Stomach (tissue), 9 donors: ENCODE results near the gene RIMKLA. TPM values are rescaled to one million over a fixed set of nuclear protein-coding genes. Genes with fewer than 3 reads are reported as not detected.

Experiments used
- DNase-seq, 2 donors: peaks; one replicate each; pipeline versions ENCODE4 v3.0.0 to v3.0.0-alpha.2; 2013 to 2019
- H3K27ac ChIP-seq, 5 donors: fragments of 200-600 bp in 4 of 5; sonication (generic) in 4 of 5; one replicate each; pipeline ENCODE4 v1.5.1; 2013 to 2019; ENCODE audit warnings: mild to moderate bottlenecking in 1 of 5, moderate library complexity in 1 of 5
- H3K27me3 ChIP-seq, 3 donors: fragments of 200-600 bp; sonication (generic); one replicate each; pipeline ENCODE4 v1.5.1; 2017 to 2019; ENCODE audit warnings: mixed run types in 1 of 3
- H3K36me3 ChIP-seq, 4 donors: fragments of 200-600 bp; sonication (generic); 1 replicate in 3 of 4; 2 replicates in 1 of 4; pipeline ENCODE4 v1.5.1; 2016 to 2019
- H3K4me1 ChIP-seq, 4 donors: fragments of 200-600 bp; sonication (generic); one replicate each; pipeline ENCODE4 v1.5.1; 2016 to 2019
- H3K4me3 ChIP-seq, 4 donors: fragments of 200-600 bp; sonication (generic) in 3 of 4; one replicate each; pipeline ENCODE4 v1.5.1; 2016 to 2019; ENCODE audit warnings: mild to moderate bottlenecking in 1 of 4
- H3K9me3 ChIP-seq, 4 donors: fragments of 200-600 bp; sonication (generic); one replicate each; pipeline ENCODE4 v1.5.1; 2016 to 2019
- EP300 ChIP-seq: sonication (generic); formaldehyde crosslinking; IDR thresholded peaks from one replicate; pipeline ENCODE4 v1.6.1; 2017; ENCODE audit warnings: antibody characterized with exemption
- POLR2A ChIP-seq, 4 donors: fragments of 450-650 bp; IDR thresholded peaks; one replicate each; pipeline ENCODE4 v1.6.1; 2016; ENCODE audit warnings: antibody characterized with exemption in 4 of 4, control low read depth in 2 of 4, mild to moderate bottlenecking in 1 of 4, moderate library complexity in 1 of 4
- POLR2AphosphoS5 ChIP-seq, 3 donors: sonication (generic); formaldehyde crosslinking; IDR thresholded peaks; one replicate each; pipeline ENCODE4 v1.6.1; 2016; ENCODE audit warnings: antibody characterized with exemption in 3 of 3
- WGBS, 5 donors: extraction: QIAGEN DNeasy Blood & Tissue Kit in 3 of 5; methylation state at CpG; one replicate each; pipeline versions ENCODE4 v1.1.5 to v1.1.7; 2013 to 2018; 5-methylcytosine and 5-hydroxymethylcytosine counted together
- intact Hi-C: fragments of 100-400 bp; cut with DNase I; formaldehyde crosslinking; loops from one replicate; pipeline ENCODE4 v1.15.1; 2023; ENCODE audit warnings: low total_unique reads
- polyA plus RNA-seq, 3 donors: library from polyadenylated mRNA; stranded (reverse); fragments of 200-250 nt; gene quantifications; one replicate each; pipeline ENCODE4 v1.2.3, GENCODE V29; 2013
- total RNA-seq, 5 donors: library from RNA; depleted of rRNA; stranded (reverse); fragments of >200 nt; gene quantifications; one replicate each; pipeline versions ENCODE4 v1.1.0 to v1.2.3, GENCODE V29; 2014 to 2016
- TF ChIP-seq, protein P1 (sequence below), 7 experiments: fragments of 450-650 bp in 4 of 7; fragments of 200-600 bp in 3 of 7; sonication (generic) in 3 of 7; IDR thresholded peaks; one replicate each; pipeline ENCODE4 v1.5.1; 2016 to 2019; ENCODE audit warnings: antibody characterized with exemption in 7 of 7, control low read depth in 2 of 7, mild to moderate bottlenecking in 1 of 7
- donor health status: healthy with polysubstance abuse.
- donor health status: Bipolar disorder and iron deficiency.
- donor health status: healthy.

The RIMKLA gene
- total and polyA plus RNA-seq, 8 donors = 0.15 to 12.7 (median 0.56) TPM; not detected in 1

DNA sequence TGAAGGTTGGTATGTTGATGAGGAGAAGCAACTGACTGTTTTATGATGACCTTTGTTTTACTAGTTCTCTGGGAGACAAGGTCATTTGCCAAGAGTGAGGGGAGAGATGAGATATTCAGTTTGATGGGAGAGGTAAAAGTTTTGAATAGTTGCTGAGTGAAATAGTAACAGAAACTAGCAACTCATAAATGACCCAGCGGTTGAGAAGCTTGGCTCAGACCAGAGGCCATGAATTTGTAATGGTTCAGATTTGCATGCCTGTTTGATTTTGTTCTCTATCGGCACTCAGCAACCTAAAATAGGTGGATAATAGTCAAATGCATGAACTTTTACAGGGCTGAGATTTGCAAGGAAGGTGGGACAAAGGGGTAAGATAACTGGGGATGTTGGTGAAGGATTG is 89.1 kb downstream of the RIMKLA start:
- TF ChIP-seq EP300 = no peak
- TF ChIP-seq, protein P1, sequence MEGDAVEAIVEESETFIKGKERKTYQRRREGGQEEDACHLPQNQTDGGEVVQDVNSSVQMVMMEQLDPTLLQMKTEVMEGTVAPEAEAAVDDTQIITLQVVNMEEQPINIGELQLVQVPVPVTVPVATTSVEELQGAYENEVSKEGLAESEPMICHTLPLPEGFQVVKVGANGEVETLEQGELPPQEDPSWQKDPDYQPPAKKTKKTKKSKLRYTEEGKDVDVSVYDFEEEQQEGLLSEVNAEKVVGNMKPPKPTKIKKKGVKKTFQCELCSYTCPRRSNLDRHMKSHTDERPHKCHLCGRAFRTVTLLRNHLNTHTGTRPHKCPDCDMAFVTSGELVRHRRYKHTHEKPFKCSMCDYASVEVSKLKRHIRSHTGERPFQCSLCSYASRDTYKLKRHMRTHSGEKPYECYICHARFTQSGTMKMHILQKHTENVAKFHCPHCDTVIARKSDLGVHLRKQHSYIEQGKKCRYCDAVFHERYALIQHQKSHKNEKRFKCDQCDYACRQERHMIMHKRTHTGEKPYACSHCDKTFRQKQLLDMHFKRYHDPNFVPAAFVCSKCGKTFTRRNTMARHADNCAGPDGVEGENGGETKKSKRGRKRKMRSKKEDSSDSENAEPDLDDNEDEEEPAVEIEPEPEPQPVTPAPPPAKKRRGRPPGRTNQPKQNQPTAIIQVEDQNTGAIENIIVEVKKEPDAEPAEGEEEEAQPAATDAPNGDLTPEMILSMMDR (IDR thresholded peaks at IDR 0.05) = no peak
- no peak for TF ChIP-seq POLR2A (IDR thresholded peaks at IDR 0.05)
- TF ChIP-seq POLR2AphosphoS5 (IDR thresholded peaks at IDR 0.05) = no peak
- H3K4me1 ChIP-seq = peaks cover 0 to 4% (median 0%) of the 10 kb centered on the region in 4 donors
- H3K4me3 ChIP-seq = no peak overlapping the region
- no peak overlapping the region for H3K27ac ChIP-seq
- intact Hi-C loops = no loop called here
- DNase-seq = no peak
- 90 to 96% (median 94%) methylated on average over 2 of the region's 2 CpGs for WGBS, 5 donors
- peaks cover 0 to 4% (median 0%) of the 10 kb centered on the region in 4 donors for H3K36me3 ChIP-seq
- no peaks in the 10 kb centered on the region for H3K9me3 ChIP-seq
- no peaks in the 10 kb centered on the region for H3K27me3 ChIP-seq

Other genes with a start within 250 kb of the RIMKLA start
- 1 to 10 TPM in 1 of 5 donors, not detected in 4; 4.6 TPM for gene GUCA2B, start 227.4 kb upstream of the RIMKLA start, total RNA-seq
- gene GUCA2B, start 227.4 kb upstream of the RIMKLA start, polyA plus RNA-seq = 10 to 100 TPM in 1 of 3 donors, 1 to 10 TPM in 2; 2.2 to 13.1 (median 4.9) TPM
- gene GUCA2A, start 216.0 kb upstream of the RIMKLA start, total RNA-seq = 1 to 10 TPM in 2 of 5 donors, not detected in 3; 1.8 to 3.1 TPM
- gene GUCA2A, start 216.0 kb upstream of the RIMKLA start, polyA plus RNA-seq = not detected
- 10 to 100 TPM; 10.1 to 57.3 (median 33.9) TPM for gene FOXJ3, start 45.6 kb upstream of the RIMKLA start, total RNA-seq
- 10 to 100 TPM in 2 of 3 donors, 1 to 10 TPM in 1; 8.3 to 13.4 (median 10.5) TPM for gene FOXJ3, start 45.6 kb upstream of the RIMKLA start, polyA plus RNA-seq
- gene ZMYND12, start 75.2 kb downstream of the RIMKLA start, total RNA-seq = 100 to 1,000 TPM in 1 of 5 donors, 1 to 10 TPM in 1, under 1 TPM in 1, not detected in 2; 0.18 to 245 (median 1.9) TPM
- 1 to 10 TPM in 2 of 3 donors, under 1 TPM in 1; 0.88 to 2.9 (median 1.8) TPM for gene ZMYND12, start 75.2 kb downstream of the RIMKLA start, polyA plus RNA-seq
- gene PPCS, start 75.8 kb downstream of the RIMKLA start, total RNA-seq = 100 to 1,000 TPM in 1 of 5 donors, 10 to 100 TPM in 4; 17.0 to 446 (median 47.1) TPM
- 100 to 1,000 TPM in 2 of 3 donors, 10 to 100 TPM in 1; 84.4 to 139 (median 122) TPM for gene PPCS, start 75.8 kb downstream of the RIMKLA start, polyA plus RNA-seq
- 1 to 10 TPM in 3 of 5 donors, under 1 TPM in 2; under 0.01 to 2.3 (median 2.0) TPM for gene CCDC30, start 82.5 kb downstream of the RIMKLA start, total RNA-seq
- 1 to 10 TPM in 1 of 3 donors, under 1 TPM in 2; 0.70 to 1.2 (median 0.75) TPM for gene CCDC30, start 82.5 kb downstream of the RIMKLA start, polyA plus RNA-seq